ENCODE data around the gene ZNF516.

The ZNF516 gene

DNA sequence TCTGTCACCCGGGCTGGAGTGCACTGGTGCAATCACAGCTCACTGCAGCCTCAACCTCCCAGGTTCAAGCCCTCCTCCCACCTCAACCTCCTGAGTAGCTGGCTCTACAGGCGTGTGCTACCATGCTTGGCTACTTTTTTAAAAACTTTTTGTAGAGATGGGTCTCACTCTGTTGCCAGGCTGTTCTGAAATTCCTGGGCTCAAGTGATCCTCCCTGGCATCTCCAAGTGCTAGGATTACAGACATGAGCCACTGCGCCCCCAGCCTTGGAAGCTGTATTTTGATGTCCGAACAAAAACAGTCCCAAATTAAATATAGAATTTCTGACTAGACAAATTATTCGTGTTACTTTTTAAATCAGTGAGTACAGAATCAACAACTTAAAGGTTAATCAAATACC, 97.4 kb downstream of the ZNF516 start:
- no peak for DNase-seq (ENCODE audit: low spot score)

DNA sequence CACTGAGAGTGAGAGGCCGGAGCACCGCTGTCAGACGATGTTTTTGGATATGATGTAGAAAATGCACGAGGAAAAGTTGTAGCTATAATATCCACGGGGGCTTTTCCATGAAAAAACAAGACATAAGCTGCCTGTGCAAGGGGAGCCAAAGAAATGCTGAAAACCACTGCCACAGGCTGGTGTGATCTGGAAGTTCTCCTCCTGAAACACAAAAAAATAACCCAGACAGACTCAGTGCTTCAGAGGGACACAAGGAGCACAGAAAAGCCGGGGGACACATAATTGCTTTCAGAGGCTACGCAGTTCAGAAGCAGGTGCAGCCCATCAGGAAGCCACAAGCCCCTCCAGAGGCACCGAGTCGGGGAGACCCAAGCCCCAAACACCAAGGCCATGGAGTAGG, 98.2 kb downstream of the ZNF516 start:
- DNase-seq (ENCODE audit: low spot score), result no peak

DNA sequence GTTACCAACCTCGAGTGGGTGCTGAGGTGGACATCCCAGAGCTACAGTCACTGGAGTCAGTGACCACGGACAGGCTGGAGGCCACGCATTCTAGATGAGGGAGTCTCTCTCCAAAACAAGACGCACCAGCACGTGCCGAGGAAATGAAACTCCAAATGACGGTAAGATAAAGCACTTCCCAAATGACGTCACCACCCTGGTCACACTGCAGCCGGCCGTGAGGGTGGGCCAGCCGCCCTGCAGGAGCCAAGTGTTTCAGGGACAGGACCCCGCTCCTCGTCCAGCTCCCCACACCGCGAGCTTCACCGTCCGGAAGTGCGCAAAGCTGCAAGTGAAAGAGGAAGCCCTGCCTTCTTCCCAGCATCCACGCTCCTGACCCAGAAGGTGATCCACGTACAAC, 99.4 kb downstream of the ZNF516 start:
- DNase-seq (ENCODE audit: low spot score), result no peak

DNA sequence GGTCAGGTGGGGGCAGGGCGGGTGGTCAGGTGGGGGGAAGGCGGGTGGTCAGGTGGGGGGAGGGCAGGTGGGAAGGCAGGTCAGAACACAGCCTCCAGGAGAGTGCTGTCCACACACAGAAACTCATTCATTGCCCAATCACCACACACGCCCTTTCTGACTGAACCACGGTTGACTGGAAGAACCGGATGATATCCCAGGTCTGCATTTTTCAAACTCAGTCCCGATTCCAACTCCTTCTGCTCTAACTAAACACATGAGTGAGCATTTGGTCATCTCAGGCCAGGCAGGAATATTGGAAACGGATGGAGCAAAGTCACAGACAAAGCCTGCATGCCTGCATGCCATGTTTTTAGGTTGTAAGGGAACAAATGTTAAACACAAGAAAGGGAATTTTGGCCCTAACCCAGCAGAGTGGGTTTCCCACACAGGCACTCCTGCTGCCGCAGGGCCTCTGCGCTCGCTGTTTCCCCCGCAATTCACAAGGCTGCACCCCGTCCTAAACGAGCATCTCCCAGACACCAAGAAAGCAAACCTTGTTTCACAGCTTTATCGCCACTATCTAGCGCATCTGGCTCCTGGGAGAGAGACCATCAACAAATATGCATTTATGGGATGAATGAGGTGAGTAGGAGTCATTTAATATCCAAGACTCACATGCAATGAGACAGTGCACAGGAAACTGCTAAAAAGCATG, 100.1 kb downstream of the ZNF516 start:
- DNase-seq (ENCODE audit: low spot score), result no peak

DNA sequence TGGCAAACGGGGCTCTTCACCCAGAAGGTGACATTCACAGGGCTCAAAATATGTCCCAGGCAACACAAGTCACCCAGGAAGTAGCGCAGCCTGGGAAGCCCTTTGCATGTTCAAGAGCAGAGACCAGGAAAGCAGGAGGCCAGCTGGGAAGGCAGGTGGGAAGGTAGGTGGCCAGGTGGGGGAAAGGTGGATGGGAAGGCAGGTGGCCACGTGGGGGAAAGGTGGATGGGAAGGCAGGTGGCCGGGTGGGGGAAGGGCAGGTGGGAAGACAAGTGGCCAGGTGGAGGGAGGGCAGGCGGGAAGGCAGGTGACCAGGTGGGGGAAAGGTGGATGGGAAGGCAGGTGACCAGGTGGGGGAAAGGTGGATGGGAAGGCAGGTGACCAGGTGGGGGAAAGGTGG, 102.7 kb downstream of the ZNF516 start:
- no peak for DNase-seq (ENCODE audit: low spot score)

DNA sequence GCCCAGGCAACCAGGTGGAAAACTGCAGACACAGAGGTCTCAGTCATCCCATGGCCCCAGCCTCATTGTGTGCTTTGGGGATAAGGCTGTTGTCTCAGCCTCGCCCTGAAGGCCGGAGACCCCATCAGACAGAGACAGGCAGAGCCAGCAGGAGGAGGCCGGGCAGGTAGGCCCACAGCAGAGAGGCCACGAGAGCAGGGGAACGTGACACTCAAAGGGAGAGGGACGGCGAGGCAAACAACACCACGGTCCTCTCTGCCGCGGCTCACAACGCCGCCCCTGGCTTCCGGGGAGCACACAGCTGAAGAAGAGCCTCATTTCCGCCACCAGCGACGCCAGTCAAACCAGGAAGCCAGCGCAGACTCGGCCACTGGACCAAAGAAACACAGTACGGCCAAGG, 103.3 kb downstream of the ZNF516 start:
- no peak for DNase-seq (ENCODE audit: low spot score)

DNA sequence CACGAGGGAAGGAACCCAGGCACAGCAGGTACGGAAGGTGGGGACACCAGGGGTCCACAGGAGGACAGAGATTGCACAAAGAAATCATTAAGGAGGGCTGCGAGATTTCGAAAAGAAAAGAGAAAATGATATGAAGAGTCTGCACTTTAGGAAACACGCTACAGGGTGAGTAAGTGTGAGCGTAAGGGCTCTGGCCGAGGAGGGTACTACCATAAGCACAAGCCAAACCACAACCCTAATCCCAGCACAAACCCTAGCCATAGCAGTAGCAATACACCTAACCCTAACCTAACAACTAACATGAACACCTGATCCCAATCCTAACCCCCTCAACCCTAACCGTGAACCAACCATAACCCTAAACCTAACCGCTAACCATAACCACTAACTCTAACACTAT, 104.0 kb downstream of the ZNF516 start:
- no peak for DNase-seq (ENCODE audit: low spot score)

DNA sequence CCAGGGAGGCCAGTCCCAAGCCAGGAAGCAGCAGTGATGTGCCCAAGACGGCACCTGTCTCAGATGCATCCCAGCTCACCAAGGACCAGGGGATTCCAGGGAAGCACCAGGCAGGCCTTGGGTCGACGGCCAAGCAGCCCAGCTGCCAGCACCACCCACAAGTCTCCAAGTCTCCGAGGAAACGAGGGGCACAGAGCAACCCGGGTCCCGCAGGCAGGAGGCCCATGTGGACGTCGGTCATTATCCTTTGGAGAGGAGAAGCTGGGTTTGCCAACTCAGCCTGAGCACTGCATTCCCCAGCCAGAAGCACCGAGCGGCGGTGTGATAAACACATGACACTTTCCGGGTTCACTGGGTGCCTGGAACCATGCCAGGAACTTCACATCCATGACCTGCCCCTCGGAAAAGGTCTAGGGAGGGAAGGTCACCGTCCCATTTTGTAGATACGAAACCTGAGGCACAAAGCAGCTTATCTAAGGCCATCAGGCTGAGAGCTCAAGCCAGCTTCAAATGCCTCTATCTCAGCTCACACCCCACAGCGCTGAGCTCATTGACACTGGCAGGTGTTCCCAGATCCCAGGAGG, 104.5 kb downstream of the ZNF516 start:
- DNase-seq (ENCODE audit: low spot score), result peak; percentile 26

DNA sequence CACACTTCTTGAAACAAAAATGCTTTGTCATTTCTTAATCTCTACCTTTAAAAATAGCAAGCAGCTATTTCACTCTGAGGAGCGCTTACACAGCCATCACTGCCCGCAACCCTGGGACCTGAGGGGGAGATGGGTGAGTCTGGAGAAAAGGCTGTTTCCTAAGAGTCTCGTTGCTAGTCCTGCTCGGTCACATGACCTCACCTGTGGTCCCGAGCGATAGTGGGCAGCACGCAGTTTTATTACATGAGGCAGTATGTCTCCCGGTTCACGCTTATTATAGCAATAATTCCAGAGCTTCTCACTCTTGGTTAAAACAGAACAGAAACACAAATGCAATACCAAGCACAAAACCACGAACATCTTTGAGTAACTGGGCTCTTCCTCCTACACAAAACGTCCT, 105.3 kb downstream of the ZNF516 start:
- DNase-seq (ENCODE audit: low spot score), result no peak

DNA sequence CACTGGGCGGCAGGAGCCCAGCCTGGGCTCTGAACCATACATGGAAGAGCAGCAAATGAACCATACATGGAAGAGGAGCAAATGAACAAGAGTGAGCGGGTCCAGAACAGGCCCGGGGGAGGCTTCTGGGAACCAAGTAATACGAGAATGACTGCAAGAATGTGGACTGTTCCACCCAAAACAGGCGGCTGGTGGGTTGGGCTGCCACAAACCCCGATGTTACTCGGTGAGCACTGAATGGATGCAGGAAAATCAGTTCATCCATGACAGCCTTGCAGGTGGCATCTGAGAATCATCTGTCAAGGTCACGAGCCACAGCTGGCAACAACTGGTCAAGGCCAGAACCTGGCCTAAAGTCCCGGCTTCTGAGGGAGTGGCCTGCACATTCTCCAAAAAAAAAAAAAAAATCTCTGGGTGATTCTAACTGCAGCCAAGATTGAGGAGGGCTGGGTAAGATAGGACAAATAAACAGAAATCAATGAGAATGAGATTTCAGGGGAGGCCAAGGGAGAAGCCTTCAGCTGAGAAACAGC, 106.1 kb downstream of the ZNF516 start:
- DNase-seq (ENCODE audit: low spot score), result no peak

DNA sequence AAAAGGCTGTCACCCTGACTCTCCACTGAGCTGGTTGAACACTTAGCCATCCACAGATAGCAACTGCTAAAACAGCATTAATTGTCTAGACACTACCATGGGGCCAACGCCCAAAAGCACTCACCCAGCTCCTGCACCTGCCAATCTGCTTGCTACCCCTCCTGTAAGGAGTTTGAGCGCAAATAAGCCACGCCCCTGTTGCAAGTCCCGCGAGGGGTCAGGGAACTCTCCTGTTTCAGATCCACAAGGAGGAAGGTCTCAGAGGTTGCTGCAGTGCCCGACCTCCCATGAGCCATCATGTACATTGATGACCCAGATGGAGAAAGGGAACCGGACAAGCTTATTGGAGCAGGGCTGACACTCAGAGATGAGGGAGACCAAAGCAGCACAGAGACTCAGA, 106.8 kb downstream of the ZNF516 start:
- DNase-seq (ENCODE audit: low spot score), result no peak

DNA sequence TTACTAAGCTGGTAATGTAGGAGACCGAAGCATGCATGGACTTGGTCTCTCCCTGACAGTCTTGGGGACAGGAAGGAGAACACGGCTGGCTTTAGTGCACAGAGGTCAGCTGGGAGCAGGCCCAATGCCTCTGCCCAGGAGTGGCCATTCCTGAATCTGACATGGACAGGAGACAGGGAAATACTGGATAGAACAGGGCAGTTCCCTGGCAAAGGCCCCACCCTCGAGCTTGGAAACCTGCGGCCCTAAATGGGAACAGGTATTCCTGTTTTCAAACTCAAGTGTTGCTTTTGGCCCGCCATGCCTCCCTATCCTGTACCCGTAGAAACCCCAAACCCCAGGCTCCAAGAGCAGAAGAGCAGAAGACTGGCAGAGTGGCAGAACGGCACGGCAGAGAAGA, 107.4 kb downstream of the ZNF516 start:
- no peak for DNase-seq (ENCODE audit: low spot score)

DNA sequence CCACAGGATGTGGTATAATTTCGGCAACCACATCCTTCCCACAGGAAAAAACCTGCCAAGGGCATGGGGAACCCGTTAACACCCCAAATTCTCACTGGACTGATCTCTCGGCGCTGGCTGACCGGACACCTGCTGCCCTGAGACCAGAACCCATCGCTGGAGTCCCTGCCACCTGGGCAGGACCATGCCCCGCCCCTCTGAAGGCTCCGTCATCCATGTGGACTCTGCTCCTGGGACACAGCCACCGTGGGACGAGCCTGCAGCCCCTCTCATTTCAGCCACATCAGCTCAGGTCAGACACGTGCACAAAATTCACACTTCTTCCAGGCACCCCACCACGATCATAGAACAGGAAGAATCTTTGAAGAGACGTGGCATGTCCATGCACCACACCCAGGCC, 108.2 kb downstream of the ZNF516 start:
- DNase-seq (ENCODE audit: low spot score), result no peak

DNA sequence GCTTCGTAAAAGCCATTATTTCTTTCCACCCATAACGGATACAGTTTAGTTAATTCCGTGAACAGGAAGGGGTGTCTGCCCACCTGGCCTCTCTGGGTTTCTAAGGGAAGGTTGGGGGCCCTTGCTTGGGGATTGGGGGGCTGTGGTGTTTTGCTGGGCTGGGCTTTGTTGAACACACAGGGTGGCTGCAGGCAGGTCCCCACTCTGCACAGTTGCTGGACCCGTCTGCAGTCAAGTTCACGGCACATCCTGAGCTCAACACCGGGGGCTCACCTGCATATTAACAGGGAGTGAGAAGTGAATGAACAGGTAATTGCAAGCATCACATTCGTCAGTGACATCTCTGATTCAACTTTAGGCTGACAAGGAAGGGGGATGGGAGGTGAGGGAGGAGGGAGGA, 109.0 kb downstream of the ZNF516 start:
- no peak for DNase-seq (ENCODE audit: low spot score)

DNA sequence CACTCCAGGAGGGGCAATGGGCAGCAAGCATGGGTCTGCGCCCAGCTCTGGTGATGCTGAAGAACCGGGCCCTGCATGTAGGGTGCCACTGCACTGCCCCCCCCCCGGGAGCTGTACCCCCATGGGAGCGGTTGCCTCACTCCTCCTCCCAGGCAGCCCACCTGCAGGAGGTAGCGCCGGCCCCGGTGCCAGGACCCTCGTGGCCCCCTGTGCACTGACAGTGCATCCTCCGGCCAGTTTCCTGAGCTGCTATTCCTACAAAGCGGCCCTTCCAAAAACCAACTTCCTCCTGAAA, 109.4 kb downstream of the ZNF516 start:
- DNase-seq (ENCODE audit: low spot score), result no peak

DNA sequence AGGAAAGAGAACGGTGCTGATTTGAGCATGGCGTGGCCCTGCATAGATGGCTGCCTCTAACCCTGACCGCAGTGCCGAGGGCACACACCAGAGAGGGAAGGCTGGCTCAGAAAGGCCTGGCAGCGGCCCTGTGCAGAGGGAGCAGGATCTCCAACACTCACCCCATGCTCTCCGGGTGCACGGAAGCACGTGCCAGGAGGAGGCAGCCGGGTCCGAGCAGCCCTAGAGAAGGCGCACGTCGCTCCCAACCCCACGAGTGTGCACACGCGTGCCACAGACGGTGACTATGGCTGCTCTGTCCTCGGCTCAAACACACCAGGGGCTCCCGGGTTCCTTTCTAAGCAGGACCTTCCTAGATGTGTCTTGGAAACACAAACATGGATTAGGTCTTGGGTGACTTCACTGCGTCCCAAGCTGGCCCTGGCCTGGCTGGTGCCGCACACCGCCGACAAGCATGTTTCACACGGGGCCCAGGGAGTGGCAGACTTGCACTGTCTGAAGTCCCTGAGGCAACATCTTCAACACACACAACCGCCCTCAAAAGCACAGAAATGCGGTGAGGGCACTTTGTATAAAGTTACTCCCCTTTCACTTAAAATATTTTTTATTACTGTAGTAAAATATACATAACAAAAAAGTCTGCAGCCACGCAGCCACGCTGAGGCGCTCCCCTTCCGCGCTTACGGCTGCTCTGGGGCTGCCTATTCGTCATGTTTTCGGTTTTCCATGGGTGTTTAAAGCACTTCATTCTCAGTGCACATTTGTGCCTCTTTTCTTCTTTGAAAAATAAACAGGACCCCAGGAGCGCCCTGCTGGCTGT, 110.0 kb downstream of the ZNF516 start:
- DNase-seq (ENCODE audit: low spot score), result no peak

DNA sequence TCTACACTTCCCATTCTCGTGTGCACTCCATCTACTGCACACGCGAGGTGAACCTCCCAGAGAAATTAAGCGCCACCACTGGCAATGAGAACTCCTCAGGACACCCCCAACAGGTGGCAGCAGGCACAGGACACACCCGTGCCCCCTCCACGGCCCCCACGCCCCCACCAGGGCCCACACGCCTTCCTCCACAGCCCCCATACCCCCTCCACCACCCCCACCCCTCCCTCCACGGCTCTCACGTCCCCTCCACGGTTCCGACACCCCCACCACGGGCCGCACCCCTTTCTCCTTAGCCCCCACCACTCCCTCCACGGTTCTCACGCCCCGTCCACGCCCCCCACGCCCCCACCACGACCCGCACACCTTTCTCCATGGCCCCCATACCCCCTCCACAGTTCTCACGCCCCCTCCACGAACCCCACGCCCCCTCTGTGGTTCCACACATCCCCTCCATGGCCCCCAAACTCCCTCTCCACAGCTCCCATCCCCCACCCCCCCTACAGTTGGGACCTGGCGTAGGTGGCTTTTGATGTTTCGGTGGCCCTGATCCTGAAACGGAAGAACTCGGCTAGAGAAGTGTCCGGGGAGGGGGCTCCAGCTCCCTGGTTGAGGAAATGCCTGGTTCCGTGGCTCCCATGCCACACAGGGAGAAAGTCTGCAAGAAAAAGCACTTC, 110.8 kb downstream of the ZNF516 start:
- DNase-seq (ENCODE audit: low spot score), result no peak

DNA sequence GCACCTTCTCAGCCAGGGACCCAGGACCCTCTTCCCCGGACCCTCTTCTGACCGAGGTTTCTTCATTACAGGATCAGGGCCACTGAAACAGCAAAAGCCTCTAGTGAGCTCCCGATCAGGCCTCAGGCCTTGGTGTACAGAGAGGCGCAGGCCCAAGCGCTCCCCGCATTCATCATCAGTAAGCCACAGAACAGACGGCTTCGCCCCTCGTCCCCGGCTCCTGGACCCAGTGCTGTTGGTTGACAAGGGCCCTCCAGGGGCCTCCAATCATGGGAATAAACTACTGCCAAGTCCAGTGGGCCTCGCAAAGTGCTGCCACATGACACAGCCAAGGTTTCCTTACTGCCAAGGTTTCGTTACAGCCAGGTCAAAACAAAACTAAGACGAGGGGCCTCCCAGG, 111.4 kb downstream of the ZNF516 start:
- DNase-seq (ENCODE audit: low spot score), result no peak

DNA sequence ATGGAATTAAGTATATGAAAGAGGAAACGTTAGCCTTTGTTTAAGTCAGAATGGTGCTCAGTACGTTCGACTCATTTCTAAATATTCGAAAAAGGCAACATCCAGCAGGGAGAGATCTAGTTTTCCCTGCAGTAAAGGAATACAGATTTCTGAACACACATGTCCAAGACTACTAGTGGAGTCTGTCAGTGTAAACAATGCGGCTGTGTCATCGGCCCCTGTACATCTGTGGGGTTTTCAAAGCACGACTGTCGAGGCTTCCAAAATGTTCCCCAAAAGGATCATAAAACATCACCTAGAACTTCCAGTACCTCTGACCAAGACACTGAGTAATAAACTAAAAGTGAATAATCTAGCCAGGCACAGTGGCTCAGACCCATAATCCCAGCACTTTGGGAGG, 112.8 kb downstream of the ZNF516 start:
- no peak for DNase-seq (ENCODE audit: low spot score)

DNA sequence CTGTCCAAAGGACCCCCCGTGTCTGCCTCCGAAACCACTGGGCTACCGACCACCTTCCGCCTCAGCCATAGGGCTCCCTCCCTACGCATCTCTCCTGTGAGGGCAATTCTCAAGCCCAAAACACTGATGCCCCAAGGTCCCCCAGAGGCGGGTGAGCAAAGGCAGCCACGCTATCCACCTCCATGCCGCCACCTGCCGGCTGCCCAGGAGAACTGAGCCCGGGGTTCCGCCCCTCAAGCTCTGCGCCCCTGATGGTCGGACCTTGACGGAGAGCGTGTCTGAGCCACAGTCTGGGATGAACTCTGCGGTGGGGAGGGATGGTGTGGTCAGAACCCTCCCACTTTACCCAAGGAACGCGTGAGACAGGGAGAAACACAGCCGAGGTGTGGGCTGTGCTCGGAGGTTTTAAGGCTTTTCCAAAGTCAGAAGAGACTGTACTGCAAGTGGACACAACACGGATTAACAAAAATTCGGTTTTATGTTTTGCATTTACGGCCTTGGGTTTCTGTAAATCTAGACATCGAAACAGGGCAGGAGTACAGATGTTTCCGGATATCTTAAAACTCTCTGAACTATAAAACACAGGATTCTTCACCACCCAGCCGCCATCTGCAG, 114.1 kb downstream of the ZNF516 start:
- no peak for DNase-seq (ENCODE audit: low spot score)

DNA sequence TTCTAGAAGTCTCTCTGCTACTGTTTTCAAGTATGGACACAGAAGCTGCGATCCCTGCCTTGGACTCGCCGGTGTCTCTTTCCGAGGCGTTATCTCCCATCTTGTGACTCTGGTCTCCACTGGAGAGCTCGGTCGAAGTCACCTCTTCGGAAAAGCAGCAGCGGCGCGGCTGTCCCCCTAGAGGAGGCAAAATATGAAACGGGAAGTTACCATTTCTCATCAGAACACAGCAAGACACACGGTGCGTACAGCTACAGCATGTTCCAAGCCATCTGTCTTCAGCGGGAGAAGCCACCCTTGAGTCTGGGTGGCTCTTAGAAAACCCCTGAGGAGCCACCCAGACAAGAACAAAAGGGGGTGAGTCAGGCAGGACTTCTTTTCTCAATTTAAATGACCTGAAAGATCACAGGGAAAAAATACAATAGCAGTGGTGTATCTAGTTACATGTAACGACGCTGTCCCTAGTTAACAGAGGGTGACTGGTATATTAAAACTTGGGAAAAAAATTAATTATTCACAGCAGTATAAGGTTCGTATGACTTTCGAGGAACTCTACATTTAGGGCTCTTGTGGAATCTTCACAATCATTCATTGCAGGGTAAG, 114.8 kb downstream of the ZNF516 start:
- no peak for DNase-seq (ENCODE audit: low spot score)
